Breast epithelium (tissue), 4 donors: ENCODE measurements around the gene AK5. TPM values are rescaled to one million over a fixed set of nuclear protein-coding genes. Genes with fewer than 3 reads are reported as not detected.
A peak's percentile ranks its signal among the peaks of the same experiment; 100 is the strongest.

Experiments used
- DNase-seq, 2 donors: peaks; one replicate each; pipeline ENCODE4 v3.0.0-alpha.2; 2019; ENCODE audit warnings: low spot score in 2 of 2
- H3K27ac ChIP-seq, 2 donors: fragments of 200-600 bp; sonication (generic) in 1 of 2; one replicate each; pipeline ENCODE4 v1.5.1; 2016 to 2019; ENCODE audit warnings: mild to moderate bottlenecking in 1 of 2
- H3K27me3 ChIP-seq, 2 donors: fragments of 200-600 bp; sonication (generic) in 1 of 2; one replicate each; pipeline versions ENCODE4 v1.5.1 to v1.6.0; 2017 to 2019; ENCODE audit warnings: control low read depth in 1 of 2, mild to moderate bottlenecking in 1 of 2
- H3K36me3 ChIP-seq: fragments of 200-600 bp; one replicate; pipeline ENCODE4 v1.5.1; 2019
- H3K4me1 ChIP-seq, 2 donors: fragments of 200-600 bp; sonication (generic); one replicate each; pipeline ENCODE4 v1.5.1; 2016 to 2019; ENCODE audit warnings: control low read depth in 1 of 2
- H3K4me3 ChIP-seq, 3 donors: fragments of 200-600 bp; sonication (generic); 1 replicate in 2 of 3; 2 replicates in 1 of 3; pipeline ENCODE4 v1.5.1; 2016 to 2019; ENCODE audit warnings: mild to moderate bottlenecking in 3 of 3, moderate library complexity in 2 of 3
- H3K9me3 ChIP-seq, 2 donors: fragments of 200-600 bp; sonication (generic) in 1 of 2; one replicate each; pipeline ENCODE4 v1.5.1; 2016 to 2019; ENCODE audit warnings: control low read depth in 1 of 2
- CTCF ChIP-seq, 3 donors: fragments of 450-650 bp; IDR thresholded peaks; one replicate each; pipeline ENCODE4 v1.5.1; 2016 to 2017; ENCODE audit warnings: antibody characterized with exemption in 3 of 3, mild to moderate bottlenecking in 3 of 3, moderate library complexity in 3 of 3
- POLR2A ChIP-seq: fragments of 450-650 bp; IDR thresholded peaks from one replicate; pipeline ENCODE4 v1.6.1; 2016; ENCODE audit warnings: antibody characterized with exemption, mild to moderate bottlenecking, moderate library complexity
- POLR2AphosphoS5 ChIP-seq, 3 donors: sonication (generic); formaldehyde crosslinking; IDR thresholded peaks; one replicate each; pipeline ENCODE4 v1.6.1; 2017; ENCODE audit warnings: antibody characterized with exemption in 3 of 3
- intact Hi-C: fragments of 100-400 bp; cut with DNase I; formaldehyde crosslinking; loops from one replicate; pipeline ENCODE4 v1.15.1; 2023; ENCODE audit warnings: low total_unique reads
- total RNA-seq, 3 donors: library from RNA; depleted of rRNA; stranded (reverse); fragments of >200 nt; gene quantifications; one replicate each; pipeline ENCODE4 v1.1.0, GENCODE V29; 2016

Gene AK5
- total RNA-seq, 3 donors from 2014 or later = under 0.01 to 111 (median 30.8) TPM

GRCh38 chr1:77355010-77355409, 73.2 kb downstream of the AK5 start:
- Histone ChIP-seq H3K4me1 (no peaks in the 10 kb centered on the region), H3K4me3 (no peak overlapping the region), H3K36me3 (no peaks in the 10 kb centered on the region), H3K27me3 (no peaks in the 10 kb centered on the region), H3K9me3 (no peaks in the 10 kb centered on the region), H3K27ac (no peak overlapping the region)
- intact Hi-C loops = no loop called here
- no peak for DNase-seq
- TF ChIP-seq POLR2AphosphoS5 (IDR thresholded peaks at IDR 0.05) = no peak
- TF ChIP-seq CTCF (IDR thresholded peaks at IDR 0.05) = no peak
- no peak for TF ChIP-seq POLR2A

- no peak for DNase-seq
- Histone ChIP-seq H3K4me1 (no peaks in the 10 kb centered on the region), H3K27ac (no peak overlapping the region), H3K27me3 (no peaks in the 10 kb centered on the region), H3K36me3 (no peaks in the 10 kb centered on the region), H3K4me3 (no peak overlapping the region), H3K9me3 (no peaks in the 10 kb centered on the region)
- TF ChIP-seq CTCF (IDR thresholded peaks at IDR 0.05) (no peak), POLR2AphosphoS5 (IDR thresholded peaks at IDR 0.05) (no peak), POLR2A (no peak)
- intact Hi-C loops = no loop called here
Measured at GRCh38 chr1:77356136-77356535, 74.3 kb downstream of the AK5 start.

GRCh38 chr1:77360256-77360655, 78.4 kb downstream of the AK5 start:
- Histone ChIP-seq H3K27ac (no peak overlapping the region), H3K27me3 (no peaks in the 10 kb centered on the region), H3K9me3 (no peaks in the 10 kb centered on the region), H3K36me3 (no peaks in the 10 kb centered on the region), H3K4me3 (no peak overlapping the region), H3K4me1 (no peaks in the 10 kb centered on the region)
- intact Hi-C loops = no loop called here
- DNase-seq = no peak
- no peak for TF ChIP-seq CTCF (IDR thresholded peaks at IDR 0.05)
- no peak for TF ChIP-seq POLR2AphosphoS5 (IDR thresholded peaks at IDR 0.05)
- TF ChIP-seq POLR2A = no peak

- H3K27ac ChIP-seq = no peak overlapping the region
- intact Hi-C loops = no loop called here
- no peak overlapping the region for H3K4me3 ChIP-seq
- H3K9me3 ChIP-seq = no peaks in the 10 kb centered on the region
- DNase-seq = no peak
- no peak for TF ChIP-seq POLR2AphosphoS5 (IDR thresholded peaks at IDR 0.05)
- TF ChIP-seq POLR2A = no peak
- TF ChIP-seq CTCF (IDR thresholded peaks at IDR 0.05) = no peak
- H3K27me3 ChIP-seq = no peaks in the 10 kb centered on the region
- H3K36me3 ChIP-seq = no peaks in the 10 kb centered on the region
- no peaks in the 10 kb centered on the region for H3K4me1 ChIP-seq
Measured at GRCh38 chr1:77361621-77362020, 79.8 kb downstream of the AK5 start.

- no peaks in the 10 kb centered on the region for H3K27me3 ChIP-seq
- no peak for TF ChIP-seq POLR2AphosphoS5 (IDR thresholded peaks at IDR 0.05)
- TF ChIP-seq POLR2A = no peak
- no peak for TF ChIP-seq CTCF (IDR thresholded peaks at IDR 0.05)
- peak overlapping the region; percentile 19 to 79 for H3K27ac ChIP-seq
- peak overlapping the region in 1 of 3 donors; percentile 41 for H3K4me3 ChIP-seq
- H3K4me1 ChIP-seq = no peaks in the 10 kb centered on the region
- no peak for DNase-seq
- no peaks in the 10 kb centered on the region for H3K36me3 ChIP-seq
- intact Hi-C loops = no loop called here
- H3K9me3 ChIP-seq = no peaks in the 10 kb centered on the region
Measured at GRCh38 chr1:77370161-77370560, 88.3 kb downstream of the AK5 start.
